Measurements from ENCODE around the gene DDX24. TPM values are rescaled to one million over a fixed set of nuclear protein-coding genes. Genes with fewer than 3 reads are reported as not detected.

DDX24 gene
- total RNA-seq, 2 experiments from 2014 or later: 187 to 211 TPM

GRCh38 chr14:94042433-94043091, 38.4 kb downstream of the DDX24 start:
- Mint-ChIP-seq H3K36me3 (ENCODE audit: low read depth) (peaks cover 13% of the 10 kb centered on the region), H3K4me1 (no peaks in the 10 kb centered on the region), H3K27me3 (no peaks in the 10 kb centered on the region), H3K4me3 (no peak overlapping the region), H3K27ac (peak overlapping the region; percentile 67), H3K9me3 (no peaks in the 10 kb centered on the region)
- ChIA-PET CTCF (interaction anchor here (1.3 kb wide), 1 partner anchor 16 kb away, joined by 3 read pairs; no protein-coding TSS in a partner anchor), POLR2A (no interaction called here)
- no peak for DNase-seq

- Mint-ChIP-seq H3K36me3 (ENCODE audit: low read depth) (peaks cover 8% of the 10 kb centered on the region), H3K9me3 (no peaks in the 10 kb centered on the region), H3K4me1 (peaks cover 2% of the 10 kb centered on the region), H3K4me3 (no peak overlapping the region), H3K27ac (no peak overlapping the region), H3K27me3 (no peaks in the 10 kb centered on the region)
- CTCF ChIA-PET: interaction anchor here (0.6 to 1.3 kb wide), 2 partner anchors 12 to 15 kb away, joined by 3 to 4 read pairs; no protein-coding TSS in a partner anchor
- DNase-seq: no peak
- POLR2A ChIA-PET: no interaction called here
These were observed 39.3 kb downstream of the DDX24 start for GRCh38 chr14:94041551-94042346.

GRCh38 chr14:94040796-94041195, 40.2 kb downstream of the DDX24 start:
- no peak overlapping the region for H3K4me3 Mint-ChIP-seq
- H3K4me1 Mint-ChIP-seq: peaks cover 7% of the 10 kb centered on the region
- peaks cover 8% of the 10 kb centered on the region for H3K36me3 Mint-ChIP-seq (ENCODE audit: low read depth)
- CTCF ChIA-PET: no interaction called here
- no peaks in the 10 kb centered on the region for H3K9me3 Mint-ChIP-seq
- DNase-seq: no peak
- POLR2A ChIA-PET: no interaction called here
- H3K27me3 Mint-ChIP-seq: no peaks in the 10 kb centered on the region
- H3K27ac Mint-ChIP-seq: no peak overlapping the region

GRCh38 chr14:94040247-94040646, 40.8 kb downstream of the DDX24 start:
- Mint-ChIP-seq H3K4me3 (no peak overlapping the region), H3K4me1 (peaks cover 7% of the 10 kb centered on the region), H3K9me3 (no peaks in the 10 kb centered on the region), H3K27me3 (no peaks in the 10 kb centered on the region), H3K36me3 (ENCODE audit: low read depth) (peaks cover 7% of the 10 kb centered on the region), H3K27ac (no peak overlapping the region)
- CTCF ChIA-PET: interaction anchor here (1.1 to 1.8 kb wide), 2 partner anchors 14 to 96 kb away, joined by 3 to 6 read pairs; partner anchors contain the start of gene OTUB2
- no peak for DNase-seq
- POLR2A ChIA-PET: no interaction called here

GRCh38 chr14:94038921-94039629, 41.9 kb downstream of the DDX24 start:
- Mint-ChIP-seq H3K27ac (no peak overlapping the region), H3K36me3 (ENCODE audit: low read depth) (peaks cover 5% of the 10 kb centered on the region), H3K4me3 (no peak overlapping the region), H3K9me3 (no peaks in the 10 kb centered on the region), H3K27me3 (no peaks in the 10 kb centered on the region), H3K4me1 (peaks cover 7% of the 10 kb centered on the region)
- CTCF ChIA-PET: interaction anchor here (1.1 to 1.8 kb wide), 3 partner anchors 13 to 141 kb away, joined by 3 to 6 read pairs (median 3); partner anchors contain the start of gene OTUB2
- POLR2A ChIA-PET: no interaction called here
- no peak for DNase-seq

GRCh38 chr14:94038510-94038909, 42.5 kb downstream of the DDX24 start:
- Mint-ChIP-seq H3K9me3 (no peaks in the 10 kb centered on the region), H3K4me1 (peaks cover 7% of the 10 kb centered on the region), H3K36me3 (ENCODE audit: low read depth) (peaks cover under 1% of the 10 kb centered on the region), H3K4me3 (no peak overlapping the region), H3K27me3 (no peaks in the 10 kb centered on the region), H3K27ac (no peak overlapping the region)
- DNase-seq: no peak
- CTCF ChIA-PET: interaction anchor here (1.1 to 1.8 kb wide), 5 partner anchors 9 to 142 kb away, joined by 3 to 6 read pairs (median 3); no protein-coding TSS in a partner anchor
- POLR2A ChIA-PET: no interaction called here

GRCh38 chr14:94037954-94038353, 43.0 kb downstream of the DDX24 start:
- no peaks in the 10 kb centered on the region for H3K36me3 Mint-ChIP-seq (ENCODE audit: low read depth)
- H3K27me3 Mint-ChIP-seq: no peaks in the 10 kb centered on the region
- CTCF ChIA-PET: interaction anchor here (1.1 to 1.6 kb wide), 3 partner anchors 9 to 16 kb away, joined by 3 to 6 read pairs (median 3); no protein-coding TSS in a partner anchor
- POLR2A ChIA-PET: no interaction called here
- no peak overlapping the region for H3K27ac Mint-ChIP-seq
- H3K9me3 Mint-ChIP-seq: no peaks in the 10 kb centered on the region
- peaks cover 7% of the 10 kb centered on the region for H3K4me1 Mint-ChIP-seq
- DNase-seq: no peak
- no peak overlapping the region for H3K4me3 Mint-ChIP-seq

GRCh38 chr14:94036313-94037167, 44.5 kb downstream of the DDX24 start:
- DNase-seq: peak; percentile 85
- Mint-ChIP-seq H3K4me3 (no peak overlapping the region), H3K36me3 (ENCODE audit: low read depth) (no peaks in the 10 kb centered on the region), H3K4me1 (peaks cover 7% of the 10 kb centered on the region), H3K27me3 (no peaks in the 10 kb centered on the region), H3K9me3 (no peaks in the 10 kb centered on the region), H3K27ac (no peak overlapping the region)
- POLR2A ChIA-PET: interaction anchor here (0.9 to 1.0 kb wide), 2 partner anchors 97 to 100 kb away, joined by 3 read pairs; no protein-coding TSS in a partner anchor
- CTCF ChIA-PET: interaction anchor here (0.6 to 2.9 kb wide), 31 partner anchors 8 to 451 kb away, joined by 3 to 23 read pairs (median 4); partner anchors contain the start of genes CCDC197 and OTUB2

GRCh38 chr14:94034886-94035285, 46.1 kb downstream of the DDX24 start:
- no peak for DNase-seq
- ChIA-PET POLR2A (interaction anchor here (0.6 kb wide), 1 partner anchor 57 kb away, joined by 3 read pairs; no protein-coding TSS in a partner anchor), CTCF (interaction anchor here (0.7 to 2.9 kb wide), 11 partner anchors 10 to 141 kb away, joined by 3 to 23 read pairs (median 11); partner anchors contain the start of gene OTUB2)
- H3K27ac Mint-ChIP-seq: no peak overlapping the region
- H3K9me3 Mint-ChIP-seq: no peaks in the 10 kb centered on the region
- H3K4me1 Mint-ChIP-seq: peaks cover 7% of the 10 kb centered on the region
- H3K36me3 Mint-ChIP-seq (ENCODE audit: low read depth): no peaks in the 10 kb centered on the region
- no peaks in the 10 kb centered on the region for H3K27me3 Mint-ChIP-seq
- no peak overlapping the region for H3K4me3 Mint-ChIP-seq

GRCh38 chr14:94031883-94032279, 49.1 kb downstream of the DDX24 start:
- Mint-ChIP-seq H3K4me3 (no peak overlapping the region), H3K9me3 (no peaks in the 10 kb centered on the region), H3K27me3 (no peaks in the 10 kb centered on the region), H3K27ac (no peak overlapping the region), H3K36me3 (ENCODE audit: low read depth) (no peaks in the 10 kb centered on the region), H3K4me1 (peaks cover 24% of the 10 kb centered on the region)
- CTCF ChIA-PET: interaction anchor here (1.5 kb wide), 2 partner anchors 12 to 105 kb away, joined by 3 to 5 read pairs; no protein-coding TSS in a partner anchor
- POLR2A ChIA-PET: no interaction called here
- DNase-seq: no peak

GRCh38 chr14:94031161-94031882, 49.7 kb downstream of the DDX24 start:
- Mint-ChIP-seq H3K36me3 (ENCODE audit: low read depth) (no peaks in the 10 kb centered on the region), H3K9me3 (no peaks in the 10 kb centered on the region), H3K27me3 (no peaks in the 10 kb centered on the region), H3K4me1 (peaks cover 18% of the 10 kb centered on the region), H3K27ac (no peak overlapping the region), H3K4me3 (no peak overlapping the region)
- POLR2A ChIA-PET: no interaction called here
- no peak for DNase-seq
- CTCF ChIA-PET: interaction anchor here (1.5 kb wide), 1 partner anchor 105 kb away, joined by 3 read pairs; no protein-coding TSS in a partner anchor
